C4-2B (cell line): ENCODE results near the gene POTEM.
"Not testable (repeated sequence)": the region's sequence is repeated elsewhere in the genome, so short reads cannot be mapped to it uniquely, and the experiment has no call there.

Experiments
- CTCF ChIP-seq: fragments of 450-650 bp; conservative IDR thresholded peaks from 2 replicates; pipeline ENCODE4 v1.5.1; 2017; ENCODE audit warnings: mild to moderate bottlenecking
- ZFX ChIP-seq: fragments of 450-650 bp; IDR thresholded peaks from 2 replicates; pipeline ENCODE4 v1.6.1; 2017

DNA sequence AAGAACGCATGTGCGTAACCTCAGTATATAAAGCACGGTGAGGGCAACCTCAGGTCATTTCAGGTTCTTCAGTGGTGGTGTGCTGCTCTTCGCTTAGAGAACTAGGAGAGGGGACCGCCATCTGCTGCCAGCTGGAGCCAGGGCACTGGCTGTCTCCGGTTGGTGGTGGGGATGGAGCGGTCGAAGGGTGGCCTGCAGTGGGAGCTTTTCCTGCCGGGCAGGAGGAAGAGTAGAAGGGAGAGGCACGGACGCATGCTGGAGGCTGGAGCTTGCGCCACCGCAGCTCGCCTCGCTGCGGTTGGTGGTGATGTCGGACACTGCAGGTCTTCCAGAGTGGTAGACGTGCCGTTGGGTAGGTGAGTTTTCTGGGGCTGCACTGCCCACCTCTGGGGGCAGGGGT, 47.2 kb upstream of the POTEM start:
- not testable (repeated sequence) for TF ChIP-seq CTCF, ZFX
